Measurements from ENCODE around the gene MYOZ1.
"Not testable (repeated sequence)": the region's sequence is repeated elsewhere in the genome, so short reads cannot be mapped to it uniquely, and the experiment has no call there.

Gene MYOZ1

GRCh38 chr10:73625884-73626752, 15.2 kb downstream of the MYOZ1 start:
- Histone ChIP-seq H3K9ac (ENCODE audit: low read length in 2 of 2) (peak overlapping the region; percentile 98), H3K4me3 (ENCODE audit: low read length in 2 of 2) (peak overlapping the region; percentile 92 to 98), H3K36me3 (ENCODE audit: control insufficient read depth in 2 of 2, insufficient read depth in 2 of 2, low read length in 2 of 2) (no peaks in the 10 kb centered on the region), H3K27me3 (ENCODE audit: control insufficient read depth in 1 of 2, insufficient read depth in 2 of 2, low read length in 2 of 2) (no peaks in the 10 kb centered on the region), H3K9me3 (ENCODE audit: control insufficient read depth in 2 of 2, low read length in 2 of 2) (no peaks in the 10 kb centered on the region), H3K27ac (ENCODE audit: low read length) (peak overlapping the region; percentile 88), H3K4me1 (ENCODE audit: control insufficient read depth, insufficient read depth, low read length) (peaks cover 5% of the 10 kb centered on the region)

- H3K9me3 ChIP-seq (ENCODE audit: control insufficient read depth in 2 of 2, low read length in 2 of 2), result no peaks in the 10 kb centered on the region
- H3K36me3 ChIP-seq (ENCODE audit: control insufficient read depth in 2 of 2, insufficient read depth in 2 of 2, low read length in 2 of 2), result no peaks in the 10 kb centered on the region
- no peaks in the 10 kb centered on the region for H3K27me3 ChIP-seq (ENCODE audit: control insufficient read depth in 1 of 2, insufficient read depth in 2 of 2, low read length in 2 of 2)
- H3K9ac ChIP-seq (ENCODE audit: low read length in 2 of 2), result peak overlapping the region; percentile 85 to 90
- peak overlapping the region; percentile 55 for H3K27ac ChIP-seq (ENCODE audit: low read length)
- H3K4me3 ChIP-seq (ENCODE audit: low read length in 2 of 2), result peak overlapping the region; percentile 92 to 98
- H3K4me1 ChIP-seq (ENCODE audit: control insufficient read depth, insufficient read depth, low read length), result peaks cover 5% of the 10 kb centered on the region
Measured at GRCh38 chr10:73625004-73625883, 16.0 kb downstream of the MYOZ1 start.

GRCh38 chr10:73623056-73623455, 18.2 kb downstream of the MYOZ1 start:
- Histone ChIP-seq H3K27ac (ENCODE audit: low read length) (no peak overlapping the region), H3K9ac (ENCODE audit: low read length in 2 of 2) (no peak overlapping the region), H3K4me3 (ENCODE audit: low read length in 2 of 2) (no peak overlapping the region), H3K4me1 (ENCODE audit: control insufficient read depth, insufficient read depth, low read length) (peaks cover 5% of the 10 kb centered on the region), H3K27me3 (ENCODE audit: control insufficient read depth in 1 of 2, insufficient read depth in 2 of 2, low read length in 2 of 2) (no peaks in the 10 kb centered on the region), H3K9me3 (ENCODE audit: control insufficient read depth in 2 of 2, low read length in 2 of 2) (no peaks in the 10 kb centered on the region), H3K36me3 (ENCODE audit: control insufficient read depth in 2 of 2, insufficient read depth in 2 of 2, low read length in 2 of 2) (no peaks in the 10 kb centered on the region)

GRCh38 chr10:73620974-73621373, 20.3 kb downstream of the MYOZ1 start:
- H3K9ac ChIP-seq (ENCODE audit: low read length in 2 of 2); H3K27ac ChIP-seq (ENCODE audit: low read length); H3K4me3 ChIP-seq (ENCODE audit: low read length in 2 of 2); H3K27me3 ChIP-seq (ENCODE audit: control insufficient read depth in 1 of 2, insufficient read depth in 2 of 2, low read length in 2 of 2); H3K36me3 ChIP-seq (ENCODE audit: control insufficient read depth in 2 of 2, insufficient read depth in 2 of 2, low read length in 2 of 2); H3K4me1 ChIP-seq (ENCODE audit: control insufficient read depth, insufficient read depth, low read length); H3K9me3 ChIP-seq (ENCODE audit: control insufficient read depth in 2 of 2, low read length in 2 of 2): not testable (repeated sequence)

GRCh38 chr10:73617143-73617542, 24.1 kb downstream of the MYOZ1 start:
- H3K27me3 ChIP-seq (ENCODE audit: control insufficient read depth in 1 of 2, insufficient read depth in 2 of 2, low read length in 2 of 2); H3K9ac ChIP-seq (ENCODE audit: low read length in 2 of 2); H3K4me3 ChIP-seq (ENCODE audit: low read length in 2 of 2); H3K36me3 ChIP-seq (ENCODE audit: control insufficient read depth in 2 of 2, insufficient read depth in 2 of 2, low read length in 2 of 2); H3K27ac ChIP-seq (ENCODE audit: low read length); H3K9me3 ChIP-seq (ENCODE audit: control insufficient read depth in 2 of 2, low read length in 2 of 2); H3K4me1 ChIP-seq (ENCODE audit: control insufficient read depth, insufficient read depth, low read length): not testable (repeated sequence)

GRCh38 chr10:73614720-73615119, 26.6 kb downstream of the MYOZ1 start:
- Histone ChIP-seq H3K27ac (ENCODE audit: low read length) (no peak overlapping the region), H3K4me1 (ENCODE audit: control insufficient read depth, insufficient read depth, low read length) (no peaks in the 10 kb centered on the region), H3K9me3 (ENCODE audit: control insufficient read depth in 2 of 2, low read length in 2 of 2) (no peaks in the 10 kb centered on the region), H3K36me3 (ENCODE audit: control insufficient read depth in 2 of 2, insufficient read depth in 2 of 2, low read length in 2 of 2) (no peaks in the 10 kb centered on the region), H3K27me3 (ENCODE audit: control insufficient read depth in 1 of 2, insufficient read depth in 2 of 2, low read length in 2 of 2) (no peaks in the 10 kb centered on the region), H3K9ac (ENCODE audit: low read length in 2 of 2) (no peak overlapping the region), H3K4me3 (ENCODE audit: low read length in 2 of 2) (no peak overlapping the region)

- no peaks in the 10 kb centered on the region for H3K9me3 ChIP-seq (ENCODE audit: control insufficient read depth in 2 of 2, low read length in 2 of 2)
- no peak overlapping the region for H3K27ac ChIP-seq (ENCODE audit: low read length)
- H3K27me3 ChIP-seq (ENCODE audit: control insufficient read depth in 1 of 2, insufficient read depth in 2 of 2, low read length in 2 of 2), result no peaks in the 10 kb centered on the region
- no peaks in the 10 kb centered on the region for H3K4me1 ChIP-seq (ENCODE audit: control insufficient read depth, insufficient read depth, low read length)
- no peak overlapping the region for H3K9ac ChIP-seq (ENCODE audit: low read length in 2 of 2)
- H3K36me3 ChIP-seq (ENCODE audit: control insufficient read depth in 2 of 2, insufficient read depth in 2 of 2, low read length in 2 of 2), result no peaks in the 10 kb centered on the region
- H3K4me3 ChIP-seq (ENCODE audit: low read length in 2 of 2), result no peak overlapping the region
Measured at GRCh38 chr10:73609116-73609515, 32.2 kb downstream of the MYOZ1 start.

GRCh38 chr10:73601486-73601921, 39.8 kb downstream of the MYOZ1 start:
- H3K4me1 ChIP-seq (ENCODE audit: control insufficient read depth, insufficient read depth, low read length), result no peaks in the 10 kb centered on the region
- no peak overlapping the region for H3K9ac ChIP-seq (ENCODE audit: low read length in 2 of 2)
- H3K27me3 ChIP-seq (ENCODE audit: control insufficient read depth in 1 of 2, insufficient read depth in 2 of 2, low read length in 2 of 2), result no peaks in the 10 kb centered on the region
- H3K36me3 ChIP-seq (ENCODE audit: control insufficient read depth in 2 of 2, insufficient read depth in 2 of 2, low read length in 2 of 2), result no peaks in the 10 kb centered on the region
- H3K9me3 ChIP-seq (ENCODE audit: control insufficient read depth in 2 of 2, low read length in 2 of 2), result no peaks in the 10 kb centered on the region
- H3K27ac ChIP-seq (ENCODE audit: low read length), result no peak overlapping the region
- H3K4me3 ChIP-seq (ENCODE audit: low read length in 2 of 2), result no peak overlapping the region

- H3K4me1 ChIP-seq (ENCODE audit: control insufficient read depth, insufficient read depth, low read length), result no peaks in the 10 kb centered on the region
- no peaks in the 10 kb centered on the region for H3K36me3 ChIP-seq (ENCODE audit: control insufficient read depth in 2 of 2, insufficient read depth in 2 of 2, low read length in 2 of 2)
- H3K9me3 ChIP-seq (ENCODE audit: control insufficient read depth in 2 of 2, low read length in 2 of 2), result no peaks in the 10 kb centered on the region
- H3K9ac ChIP-seq (ENCODE audit: low read length in 2 of 2), result no peak overlapping the region
- no peaks in the 10 kb centered on the region for H3K27me3 ChIP-seq (ENCODE audit: control insufficient read depth in 1 of 2, insufficient read depth in 2 of 2, low read length in 2 of 2)
- no peak overlapping the region for H3K4me3 ChIP-seq (ENCODE audit: low read length in 2 of 2)
- no peak overlapping the region for H3K27ac ChIP-seq (ENCODE audit: low read length)
Measured at GRCh38 chr10:73597346-73597745, 43.9 kb downstream of the MYOZ1 start.

GRCh38 chr10:73593812-73594211, 47.5 kb downstream of the MYOZ1 start:
- no peak overlapping the region for H3K4me3 ChIP-seq (ENCODE audit: low read length in 2 of 2)
- no peaks in the 10 kb centered on the region for H3K27me3 ChIP-seq (ENCODE audit: control insufficient read depth in 1 of 2, insufficient read depth in 2 of 2, low read length in 2 of 2)
- no peaks in the 10 kb centered on the region for H3K9me3 ChIP-seq (ENCODE audit: control insufficient read depth in 2 of 2, low read length in 2 of 2)
- H3K27ac ChIP-seq (ENCODE audit: low read length), result no peak overlapping the region
- H3K4me1 ChIP-seq (ENCODE audit: control insufficient read depth, insufficient read depth, low read length), result no peaks in the 10 kb centered on the region
- no peaks in the 10 kb centered on the region for H3K36me3 ChIP-seq (ENCODE audit: control insufficient read depth in 2 of 2, insufficient read depth in 2 of 2, low read length in 2 of 2)
- H3K9ac ChIP-seq (ENCODE audit: low read length in 2 of 2), result no peak overlapping the region

Data from stomach smooth muscle (tissue), 2 donors.